RWPE2 (cell line): Measurements from ENCODE around the gene KLLN.

ENCODE experiments used
- ATAC-seq: fragments of 200-7000 bp; cut with Tn5 transposase; 3 replicates; pipeline ENCODE4 v1.9.1; 2021; ENCODE audit warnings: low read depth
- DNase-seq: peaks from one replicate; pipeline ENCODE4 v3.0.0-alpha.2; 2020; ENCODE audit warnings: low spot score
- H3K27ac ChIP-seq: fragments of 450-650 bp; 2 replicates; pipeline ENCODE4 v1.5.1; 2017; ENCODE audit warnings: mild to moderate bottlenecking; ENCODE audit not compliant: poor library complexity, severe bottlenecking
- H3K27me3 ChIP-seq: fragments of 250-450 bp; sonication (Bioruptor Pico); 2 replicates; pipeline ENCODE4 v1.5.1; 2021; ENCODE audit warnings: mild to moderate bottlenecking, moderate library complexity; ENCODE audit not compliant: insufficient read depth, poor library complexity, severe bottlenecking
- H3K36me3 ChIP-seq: fragments of 250-450 bp; sonication (Bioruptor Pico); 2 replicates; pipeline ENCODE4 v1.5.1; 2020; ENCODE audit warnings: low read depth, mild to moderate bottlenecking, moderate library complexity
- H3K4me1 ChIP-seq: fragments of 250-450 bp; sonication (Bioruptor Pico); 2 replicates; pipeline ENCODE4 v1.5.1; 2021; ENCODE audit warnings: mild to moderate bottlenecking, moderate library complexity; ENCODE audit not compliant: insufficient read depth, poor library complexity, severe bottlenecking
- H3K4me3 ChIP-seq: fragments of 250-450 bp; sonication (Bioruptor Pico); 2 replicates; pipeline ENCODE4 v1.5.1; 2021; ENCODE audit warnings: mild to moderate bottlenecking, moderate library complexity; ENCODE audit not compliant: severe bottlenecking
- H3K9me3 ChIP-seq: fragments of 250-450 bp; sonication (Bioruptor Pico); 2 replicates; pipeline ENCODE4 v1.5.1; 2021; ENCODE audit warnings: mild to moderate bottlenecking, moderate library complexity; ENCODE audit not compliant: severe bottlenecking
- CTCF ChIP-seq: fragments of 450-650 bp; IDR thresholded peaks from one replicate; pipeline ENCODE4 v1.5.1; 2017; ENCODE audit warnings: mild to moderate bottlenecking, moderate library complexity; ENCODE audit not compliant: poor library complexity, severe bottlenecking

Gene KLLN

GRCh38 chr10:87819289-87819585 lies 44.1 kb downstream of the KLLN start:
- peaks cover 10% of the 10 kb centered on the region for H3K4me1 ChIP-seq
- TF ChIP-seq CTCF, result no peak
- no peaks in the 10 kb centered on the region for H3K9me3 ChIP-seq
- DNase-seq, result no peak
- peaks cover 8% of the 10 kb centered on the region for H3K36me3 ChIP-seq
- no peak for ATAC-seq
- H3K27ac ChIP-seq, result no peak overlapping the region
- no peaks in the 10 kb centered on the region for H3K27me3 ChIP-seq
- no peak overlapping the region for H3K4me3 ChIP-seq

GRCh38 chr10:87818505-87819288 lies 44.6 kb downstream of the KLLN start:
- DNase-seq, result no peak
- Histone ChIP-seq H3K4me3 (peak overlapping the region; percentile 88), H3K36me3 (peaks cover 14% of the 10 kb centered on the region), H3K27me3 (no peaks in the 10 kb centered on the region), H3K4me1 (peaks cover 10% of the 10 kb centered on the region), H3K27ac (peak overlapping the region; percentile 78), H3K9me3 (no peaks in the 10 kb centered on the region)
- ATAC-seq, result peak; percentile 52
- peak; percentile 24 for TF ChIP-seq CTCF

GRCh38 chr10:87817609-87818504 lies 45.5 kb downstream of the KLLN start, which contains the start of gene ATAD1:
Gene ATAD1 (minus strand): TSS chr10:87818226. CDS start chr10:87814599, 3,627 bp downstream.
- DNase-seq, result peak; percentile 82
- Histone ChIP-seq H3K27ac (peak within 1 kb of the TSS; percentile 78), H3K36me3 (peaks cover 22% of the 10 kb centered on the region), H3K4me1 (peaks cover 10% of the 10 kb centered on the region), H3K4me3 (peak within 1 kb of the TSS; percentile 88), H3K27me3 (no peaks in the 10 kb centered on the region), H3K9me3 (no peaks in the 10 kb centered on the region)
- peak; percentile 93 for ATAC-seq
- TF ChIP-seq CTCF, result no peak

GRCh38 chr10:87816898-87817608 lies 46.3 kb downstream of the KLLN start:
- Histone ChIP-seq H3K27ac (peak overlapping the region; percentile 78), H3K9me3 (no peaks in the 10 kb centered on the region), H3K27me3 (no peaks in the 10 kb centered on the region), H3K4me3 (peak overlapping the region; percentile 88), H3K36me3 (peaks cover 30% of the 10 kb centered on the region), H3K4me1 (peaks cover 10% of the 10 kb centered on the region)
- DNase-seq (no peak), ATAC-seq (peak; percentile 1; the same call in 1 of the 3 replicates)
- TF ChIP-seq CTCF, result no peak
